Measurements from ENCODE around the gene OSBP.
"Not testable (repeated sequence)": the region's sequence is repeated elsewhere in the genome, so short reads cannot be mapped to it uniquely, and the experiment has no call there.

Gene OSBP

GRCh38 chr11:59643390-59643789 is 27.8 kb upstream of the OSBP start:
- no peak overlapping the region for H3K4me3 ChIP-seq (ENCODE audit: low read depth, low read length)
- TF ChIP-seq, protein P1, sequence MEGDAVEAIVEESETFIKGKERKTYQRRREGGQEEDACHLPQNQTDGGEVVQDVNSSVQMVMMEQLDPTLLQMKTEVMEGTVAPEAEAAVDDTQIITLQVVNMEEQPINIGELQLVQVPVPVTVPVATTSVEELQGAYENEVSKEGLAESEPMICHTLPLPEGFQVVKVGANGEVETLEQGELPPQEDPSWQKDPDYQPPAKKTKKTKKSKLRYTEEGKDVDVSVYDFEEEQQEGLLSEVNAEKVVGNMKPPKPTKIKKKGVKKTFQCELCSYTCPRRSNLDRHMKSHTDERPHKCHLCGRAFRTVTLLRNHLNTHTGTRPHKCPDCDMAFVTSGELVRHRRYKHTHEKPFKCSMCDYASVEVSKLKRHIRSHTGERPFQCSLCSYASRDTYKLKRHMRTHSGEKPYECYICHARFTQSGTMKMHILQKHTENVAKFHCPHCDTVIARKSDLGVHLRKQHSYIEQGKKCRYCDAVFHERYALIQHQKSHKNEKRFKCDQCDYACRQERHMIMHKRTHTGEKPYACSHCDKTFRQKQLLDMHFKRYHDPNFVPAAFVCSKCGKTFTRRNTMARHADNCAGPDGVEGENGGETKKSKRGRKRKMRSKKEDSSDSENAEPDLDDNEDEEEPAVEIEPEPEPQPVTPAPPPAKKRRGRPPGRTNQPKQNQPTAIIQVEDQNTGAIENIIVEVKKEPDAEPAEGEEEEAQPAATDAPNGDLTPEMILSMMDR (IDR thresholded peaks at IDR 0.05; ENCODE audit: low read depth, low read length) = no peak

- H3K4me3 ChIP-seq (ENCODE audit: low read depth, low read length) = no peak overlapping the region
- TF ChIP-seq, protein P1 (IDR thresholded peaks at IDR 0.05; ENCODE audit: low read depth, low read length) = no peak
Measured at GRCh38 chr11:59641156-59641555, 25.6 kb upstream of the OSBP start.

DNA sequence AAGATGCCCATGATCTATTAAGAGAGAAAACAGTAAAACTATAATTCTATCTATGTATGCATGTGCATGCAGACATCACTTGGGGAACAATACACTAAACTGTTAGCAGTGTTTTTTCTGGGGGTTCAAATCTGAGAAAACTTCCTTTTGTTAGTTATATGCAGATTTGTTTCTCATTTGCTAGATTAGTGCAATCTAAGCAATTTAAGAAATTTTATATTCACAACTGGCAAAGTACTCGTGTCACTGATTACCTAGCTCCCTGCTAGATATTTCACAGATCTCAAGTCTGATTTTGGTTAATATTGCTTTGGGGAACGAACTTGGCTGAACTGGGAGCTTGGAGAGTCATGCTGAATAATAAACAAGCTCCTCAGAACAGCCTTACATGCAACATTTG is 14.9 kb upstream of the OSBP start:
- TF ChIP-seq, protein P1 (IDR thresholded peaks at IDR 0.05; ENCODE audit: low read depth, low read length) = no peak
- H3K4me3 ChIP-seq (ENCODE audit: low read depth, low read length) = no peak overlapping the region

- no peak overlapping the region for H3K4me3 ChIP-seq (ENCODE audit: low read depth, low read length)
- TF ChIP-seq, protein P1 (IDR thresholded peaks at IDR 0.05; ENCODE audit: low read depth, low read length) = no peak
Measured at GRCh38 chr11:59629996-59630395, 14.4 kb upstream of the OSBP start.

- H3K4me3 ChIP-seq (ENCODE audit: low read depth, low read length) = not testable (repeated sequence)
Measured at GRCh38 chr11:59626969-59627368, 11.4 kb upstream of the OSBP start.

- TF ChIP-seq, protein P1 (IDR thresholded peaks at IDR 0.05; ENCODE audit: low read depth, low read length) = no peak
Measured at GRCh38 chr11:59625703-59626102, 10.1 kb upstream of the OSBP start.

GRCh38 chr11:59617876-59618275 is 2.3 kb upstream of the OSBP start:
- TF ChIP-seq, protein P1 (IDR thresholded peaks at IDR 0.05; ENCODE audit: low read depth, low read length) = no peak
- no peak overlapping the region for H3K4me3 ChIP-seq (ENCODE audit: low read depth, low read length)

More at GRCh38 chr11:59625703-59626102, 10.1 kb upstream of the OSBP start:
- no peak overlapping the region for H3K4me3 ChIP-seq (ENCODE audit: low read depth, low read length)

DNA sequence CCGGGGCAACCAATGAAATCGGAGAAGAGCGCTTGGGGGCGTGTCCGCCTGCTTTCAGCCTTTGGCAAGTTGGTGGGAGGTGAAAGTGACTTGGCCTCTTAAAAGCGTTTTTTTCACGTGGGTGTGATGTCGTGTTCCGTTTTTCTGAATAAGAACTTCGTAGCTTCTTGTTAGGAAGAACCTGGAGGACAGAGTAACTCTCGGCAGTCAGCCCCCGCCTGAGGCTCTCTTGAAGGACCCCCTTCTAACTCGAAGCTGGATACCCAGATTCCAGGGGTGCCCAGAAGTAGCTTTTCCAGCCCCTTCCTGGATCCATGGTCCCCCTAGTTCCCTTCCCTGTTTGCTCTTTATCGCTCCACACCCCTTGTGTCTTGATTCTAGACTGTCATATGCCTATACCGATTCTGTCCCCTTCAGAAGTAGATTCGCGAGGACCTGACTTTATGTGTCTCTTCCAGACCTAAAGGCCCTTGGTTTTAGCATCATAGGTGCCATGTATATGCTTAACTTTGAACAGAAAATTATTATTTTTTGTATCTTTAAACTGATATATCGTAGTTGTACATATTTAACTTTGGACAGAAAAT is 915 bp upstream of the OSBP start:
- peak overlapping the region; percentile 58 for H3K4me3 ChIP-seq (ENCODE audit: low read depth, low read length)
- TF ChIP-seq, protein P1 (IDR thresholded peaks at IDR 0.05; ENCODE audit: low read depth, low read length) = no peak
